ENCODE measurements around the gene LMBR1.

Gene LMBR1

GRCh38 chr7:156675721-156676120 is 217.3 kb downstream of the LMBR1 start:
- TF ChIP-seq POLR2A (IDR thresholded peaks at IDR 0.05; ENCODE audit: low read depth, low read length), result no peak
- DNase-seq (ENCODE audit: insufficient read length, low spot score) (no peak), FAIRE-seq (no peak)

- TF ChIP-seq POLR2A (IDR thresholded peaks at IDR 0.05; ENCODE audit: low read depth, low read length), result no peak
- FAIRE-seq, result no peak
- no peak for DNase-seq (ENCODE audit: insufficient read length, low spot score)
These were observed 219.1 kb downstream of the LMBR1 start for GRCh38 chr7:156673902-156674301.

GRCh38 chr7:156673454-156673853 is 219.5 kb downstream of the LMBR1 start:
- no peak for TF ChIP-seq POLR2A (IDR thresholded peaks at IDR 0.05; ENCODE audit: low read depth, low read length)
- FAIRE-seq (no peak), DNase-seq (ENCODE audit: insufficient read length, low spot score) (no peak)

GRCh38 chr7:156669035-156669828 is 223.8 kb downstream of the LMBR1 start:
- DNase-seq (ENCODE audit: insufficient read length, low spot score), result no peak
- TF ChIP-seq POLR2A (IDR thresholded peaks at IDR 0.05; ENCODE audit: low read depth, low read length), result no peak
- no peak for FAIRE-seq

GRCh38 chr7:156668130-156668741 is 224.7 kb downstream of the LMBR1 start:
- DNase-seq (ENCODE audit: insufficient read length, low spot score), result no peak
- FAIRE-seq, result no peak
- no peak for TF ChIP-seq POLR2A (IDR thresholded peaks at IDR 0.05; ENCODE audit: low read depth, low read length)

- FAIRE-seq (no peak), DNase-seq (ENCODE audit: insufficient read length, low spot score) (no peak)
- TF ChIP-seq POLR2A (IDR thresholded peaks at IDR 0.05; ENCODE audit: low read depth, low read length), result no peak
These were observed 225.9 kb downstream of the LMBR1 start for GRCh38 chr7:156667110-156667426.

GRCh38 chr7:156666368-156667109 is 226.4 kb downstream of the LMBR1 start:
- DNase-seq (ENCODE audit: insufficient read length, low spot score) (no peak), FAIRE-seq (no peak)
- no peak for TF ChIP-seq POLR2A (IDR thresholded peaks at IDR 0.05; ENCODE audit: low read depth, low read length)

GRCh38 chr7:156665101-156665500 is 227.9 kb downstream of the LMBR1 start:
- TF ChIP-seq POLR2A (IDR thresholded peaks at IDR 0.05; ENCODE audit: low read depth, low read length), result no peak
- FAIRE-seq, result no peak
- no peak for DNase-seq (ENCODE audit: insufficient read length, low spot score)

GRCh38 chr7:156662277-156662676 is 230.7 kb downstream of the LMBR1 start:
- DNase-seq (ENCODE audit: insufficient read length, low spot score) (no peak), FAIRE-seq (no peak)
- TF ChIP-seq POLR2A (IDR thresholded peaks at IDR 0.05; ENCODE audit: low read depth, low read length), result no peak

GRCh38 chr7:156661637-156662036 is 231.3 kb downstream of the LMBR1 start:
- DNase-seq (ENCODE audit: insufficient read length, low spot score) (no peak), FAIRE-seq (no peak)
- TF ChIP-seq POLR2A (IDR thresholded peaks at IDR 0.05; ENCODE audit: low read depth, low read length), result no peak

- FAIRE-seq (no peak), DNase-seq (ENCODE audit: insufficient read length, low spot score) (no peak)
- no peak for TF ChIP-seq POLR2A (IDR thresholded peaks at IDR 0.05; ENCODE audit: low read depth, low read length)
These were observed 233.0 kb downstream of the LMBR1 start for GRCh38 chr7:156659961-156660360.

GRCh38 chr7:156659203-156659602 is 233.8 kb downstream of the LMBR1 start:
- no peak for TF ChIP-seq POLR2A (IDR thresholded peaks at IDR 0.05; ENCODE audit: low read depth, low read length)
- no peak for FAIRE-seq
- DNase-seq (ENCODE audit: insufficient read length, low spot score), result no peak

- DNase-seq (ENCODE audit: insufficient read length, low spot score) (no peak), FAIRE-seq (no peak)
- no peak for TF ChIP-seq POLR2A (IDR thresholded peaks at IDR 0.05; ENCODE audit: low read depth, low read length)
These were observed 235.3 kb downstream of the LMBR1 start for GRCh38 chr7:156657681-156658080.

GRCh38 chr7:156656598-156656997 is 236.4 kb downstream of the LMBR1 start:
- FAIRE-seq, result no peak
- no peak for TF ChIP-seq POLR2A (IDR thresholded peaks at IDR 0.05; ENCODE audit: low read depth, low read length)
- no peak for DNase-seq (ENCODE audit: insufficient read length, low spot score)

GRCh38 chr7:156655983-156656382 is 237.0 kb downstream of the LMBR1 start:
- DNase-seq (ENCODE audit: insufficient read length, low spot score) (no peak), FAIRE-seq (no peak)
- TF ChIP-seq POLR2A (IDR thresholded peaks at IDR 0.05; ENCODE audit: low read depth, low read length), result no peak

Measured in H54 (cell line).